SK-N-SH (cell line): ENCODE measurements around the gene KCNJ9. TPM values are rescaled to one million over a fixed set of nuclear protein-coding genes. Genes with fewer than 3 reads are reported as not detected.

Experiments used
- CTCF ChIA-PET: fragments of 300-600, 350-600 bp; formaldehyde crosslinking; extraction: SDS; loops from one replicate; lab custom pipeline; 2021; lab: Yijun Ruan, JAX
- POLR2A ChIA-PET: fragments of 350-600 bp; sonication (Branson Sonifier 250); formaldehyde crosslinking; extraction: SDS; loops from one replicate; lab custom pipeline; 2020; ENCODE audit warnings: antibody characterized with exemption, inconsistent platforms; lab: Yijun Ruan, JAX
- DNase-seq: peaks from one replicate; pipeline ENCODE4 v3.0.0; 2012
- H2AFZ ChIP-seq: fragments of 200-600 bp; sonication (generic); 2 replicates; pipeline ENCODE4 v1.8.1; 2016; ENCODE audit warnings: antibody characterized with exemption, mild to moderate bottlenecking, low read depth
- H3F3A ChIP-seq: fragments of 200-600 bp; sonication (generic); replicated peaks from 2 replicates; pipeline ENCODE3; 2016; ENCODE audit warnings: antibody characterized with exemption, mild to moderate bottlenecking; ENCODE audit not compliant: insufficient read depth
- H3K27ac ChIP-seq, 2 experiments: fragments of 200-500 bp in 1 of 2; fragments of 200-600 bp in 1 of 2; sonication (Bioruptor generic) in 1 of 2; sonication (generic), shearing (Covaris generic) in 1 of 2; 2 replicates each; pipeline versions ENCODE4 v1.5.1 to v1.6.1; 2014 to 2016; ENCODE audit warnings: low read depth in 2 of 2, inconsistent platforms in 1 of 2, low read length in 1 of 2, mild to moderate bottlenecking in 1 of 2, mixed read lengths in 1 of 2
- H3K27me3 ChIP-seq: fragments of 200-600 bp; sonication (generic), shearing (Covaris generic); 2 replicates; pipeline ENCODE4 v1.6.1; 2016; ENCODE audit warnings: mixed run types; ENCODE audit not compliant: insufficient read depth
- H3K36me3 ChIP-seq, 2 experiments: fragments of 200-500 bp in 1 of 2; fragments of 200-600 bp in 1 of 2; sonication (Bioruptor generic) in 1 of 2; sonication (generic) in 1 of 2; replicated peaks in 1 of 2; 2 replicates each; pipeline versions ENCODE3 to v1.5.1; 2014 to 2016; ENCODE audit warnings: low read length in 1 of 2, mild to moderate bottlenecking in 1 of 2; ENCODE audit not compliant: insufficient read depth in 2 of 2, control insufficient read depth in 1 of 2
- H3K4me1 ChIP-seq, 2 experiments: fragments of 200-500 bp in 1 of 2; fragments of 200-600 bp in 1 of 2; sonication (Bioruptor generic) in 1 of 2; sonication (generic), shearing (Covaris generic) in 1 of 2; 2 replicates each; pipeline versions ENCODE4 v1.5.1 to v1.6.1; 2014 to 2016; ENCODE audit warnings: low read depth in 1 of 2, low read length in 1 of 2, mixed run types in 1 of 2; ENCODE audit not compliant: insufficient read depth in 2 of 2, control insufficient read depth in 1 of 2
- H3K4me2 ChIP-seq: fragments of 200-600 bp; sonication (generic), shearing (Covaris generic); 2 replicates; pipeline ENCODE4 v1.6.1; 2017; ENCODE audit warnings: mixed run types
- H3K4me3 ChIP-seq, 2 experiments: fragments of 200-500 bp in 1 of 2; fragments of 200-600 bp in 1 of 2; sonication (Bioruptor generic) in 1 of 2; sonication (generic), shearing (Covaris generic) in 1 of 2; 2 replicates each; pipeline versions ENCODE4 v1.5.1 to v1.8.1; 2014 to 2016; ENCODE audit warnings: low read depth in 2 of 2, inconsistent platforms in 1 of 2, low read length in 1 of 2, mild to moderate bottlenecking in 1 of 2, mixed read lengths in 1 of 2, moderate library complexity in 1 of 2
- H3K79me2 ChIP-seq: fragments of 200-600 bp; sonication (generic); 2 replicates; pipeline ENCODE4 v1.8.1; 2017; ENCODE audit warnings: mild to moderate bottlenecking; ENCODE audit not compliant: insufficient read depth
- H3K9ac ChIP-seq: fragments of 200-600 bp; sonication (generic); 2 replicates; pipeline ENCODE4 v1.6.1; 2017; ENCODE audit warnings: mixed run types
- H3K9me2 ChIP-seq: fragments of 200-600 bp; sonication (generic); 2 replicates; pipeline ENCODE4 v1.6.1; 2017; ENCODE audit warnings: mixed run types
- H3K9me3 ChIP-seq: fragments of 200-600 bp; sonication (generic); 2 replicates; pipeline ENCODE4 v1.6.1; 2017; ENCODE audit warnings: mixed run types, mild to moderate bottlenecking, moderate library complexity
- H4K20me1 ChIP-seq: fragments of 200-600 bp; sonication (generic); 2 replicates; pipeline ENCODE4 v1.6.1; 2017; ENCODE audit warnings: mild to moderate bottlenecking, mixed run types; ENCODE audit not compliant: insufficient read depth
- CHD2 ChIP-seq: fragments of 150-350 bp; IDR thresholded peaks from 2 replicates; pipeline ENCODE4 v1.6.1; 2018; ENCODE audit warnings: low read length; ENCODE audit not compliant: partially characterized antibody
- CTCF ChIP-seq: fragments of 200-600 bp; sonication (generic); IDR thresholded peaks from 2 replicates; pipeline ENCODE4 v1.6.1; 2017; ENCODE audit warnings: antibody characterized with exemption, mild to moderate bottlenecking, moderate library complexity
- ELF1 ChIP-seq: IDR thresholded peaks from 2 replicates; pipeline ENCODE4 v1.4.0; 2012
- EZH2phosphoT487 ChIP-seq: fragments of 200-600 bp; sonication (generic); IDR thresholded peaks from 2 replicates; pipeline ENCODE4 v1.6.1; 2017; ENCODE audit warnings: low read depth, mixed run types, mild to moderate bottlenecking, antibody characterized with exemption, moderate library complexity, borderline replicate concordance
- FOXM1 ChIP-seq: IDR thresholded peaks from 2 replicates; pipeline ENCODE4 v1.4.0; 2012; ENCODE audit warnings: low read depth, mild to moderate bottlenecking
- GATA2 ChIP-seq: sonication (generic); formaldehyde crosslinking; IDR thresholded peaks from 2 replicates; pipeline ENCODE4 v1.5.0; 2020; ENCODE audit warnings: mild to moderate bottlenecking, missing genetic modification reagents
- IRF3 ChIP-seq: fragments of 150-350 bp; IDR thresholded peaks from 2 replicates; pipeline ENCODE4 v1.6.1; 2016; ENCODE audit warnings: mild to moderate bottlenecking, low read depth, low read length
- MEF2A ChIP-seq: IDR thresholded peaks from 2 replicates; pipeline ENCODE4 v1.4.0; 2012; ENCODE audit warnings: low read depth, borderline replicate concordance
- PBX3 ChIP-seq: IDR thresholded peaks from 2 replicates; pipeline ENCODE4; 2012
- RAD21 ChIP-seq: IDR thresholded peaks from 2 replicates; pipeline ENCODE4 v1.6.1; 2012; ENCODE audit warnings: mild to moderate bottlenecking, low read length
- RFX5 ChIP-seq: IDR thresholded peaks from 2 replicates; pipeline ENCODE4 v1.6.1; 2012; ENCODE audit warnings: mild to moderate bottlenecking, improper control_type of control experiment, low read length
- SMC3 ChIP-seq: IDR thresholded peaks from 2 replicates; pipeline ENCODE4 v1.6.1; 2012; ENCODE audit warnings: low read depth, low read length, improper control_type of control experiment
- USF2 ChIP-seq: fragments of 150-350 bp; IDR thresholded peaks from 2 replicates; pipeline ENCODE4 v1.6.1; 2017; ENCODE audit warnings: antibody characterized with exemption, low read length, low read depth, borderline replicate concordance
- ZBTB33 ChIP-seq: IDR thresholded peaks from 2 replicates; pipeline ENCODE4 v1.4.0; 2012; ENCODE audit warnings: low read depth, borderline replicate concordance
- WGBS: methylation state at CpG from one replicate; pipeline ENCODE4 v1.1.6; 2017; ENCODE audit warnings: low lambda C conversion rate; 5-methylcytosine and 5-hydroxymethylcytosine counted together
- polyA plus RNA-seq, 3 experiments: library from polyadenylated mRNA; depleted of rRNA; stranded (reverse); fragments of >200 nt; gene quantifications; 2 replicates each; pipeline ENCODE4 v1.2.3, GENCODE V29; 2012

Gene KCNJ9
- polyA plus RNA-seq, 1 of the 3 experiments (the other 2 are of a cell fraction): 0.02 TPM

- no peak for TF ChIP-seq EZH2phosphoT487
Measured at GRCh38 chr1:160084771-160085321, 3.5 kb downstream of the KCNJ9 start (continued).

- POLR2A ChIA-PET: interaction anchor here (1.0 to 1.7 kb wide), 2 partner anchors 12 to 176 kb away, joined by 3 to 5 read pairs; partner anchors contain the start of genes DCAF8 and IGSF8
- TF ChIP-seq RFX5 (no peak), GATA2 (CRISPR knock-in tag) (peak; percentile 16; the same call in 1 of the 2 replicates), CTCF (peak; percentile 78), CHD2 (no peak), ELF1 (no peak), RAD21 (peak; percentile 76), USF2 (no peak), MEF2A (no peak), IRF3 (no peak), SMC3 (peak; percentile 57), FOXM1 (no peak), ZBTB33 (no peak), PBX3 (no peak)
- TF ChIP-seq, all 33 proteins: peak for 4
- WGBS: 60% methylated on average over 16 of the region's 19 CpGs
- peaks cover 0 to 2% of the 10 kb centered on the region in 2 experiments for H3K36me3 ChIP-seq
- peaks cover 0 to 13% of the 10 kb centered on the region in 2 experiments; a peak in 1 of 4 replicates for H3K4me1 ChIP-seq
- H4K20me1 ChIP-seq: no peaks in the 10 kb centered on the region
- H2AFZ ChIP-seq: no peak overlapping the region
- H3K9ac ChIP-seq: no peak overlapping the region
- H3K4me3 ChIP-seq: no peak overlapping the region
- no peaks in the 10 kb centered on the region for H3K9me3 ChIP-seq
- DNase-seq: peak; percentile 91
- CTCF ChIA-PET: interaction anchor here (0.6 to 8.2 kb wide), 64 partner anchors 7 to 293 kb away, joined by 3 to 132 read pairs (median 4); partner anchors contain the start of genes CASQ1, IGSF8, KCNJ10 and PIGM
- no peak overlapping the region for H3K27ac ChIP-seq
- no peak overlapping the region for H3K4me2 ChIP-seq
- peaks cover 22% of the 10 kb centered on the region; the same call in 1 of the 2 replicates for H3K27me3 ChIP-seq
- H3F3A ChIP-seq: no peaks in the 10 kb centered on the region
- H3K9me2 ChIP-seq: no peaks in the 10 kb centered on the region
- no peaks in the 10 kb centered on the region for H3K79me2 ChIP-seq
Measured at GRCh38 chr1:160085686-160086455, 4.5 kb downstream of the KCNJ9 start.
